Measurements from ENCODE around the gene NDUFB8.

DNA sequence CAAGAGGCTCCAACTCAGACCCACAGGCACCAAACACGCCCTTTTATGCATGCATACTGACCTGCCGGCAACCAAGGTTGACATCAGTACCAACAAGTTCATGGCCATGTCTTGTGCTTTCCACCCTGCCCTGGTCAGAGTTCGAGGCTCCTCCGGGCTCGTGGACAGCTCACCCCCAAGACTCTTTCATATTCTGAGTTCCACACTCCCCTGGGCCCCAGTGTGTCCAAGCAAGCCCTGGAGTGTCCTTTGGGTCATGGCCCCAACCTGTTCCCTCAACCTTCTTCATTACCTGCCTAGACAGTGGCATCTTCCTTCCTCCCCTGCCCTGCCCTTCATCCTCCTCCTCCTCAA, 46.6 kb upstream of the NDUFB8 start:
- TF ChIP-seq, protein P1, sequence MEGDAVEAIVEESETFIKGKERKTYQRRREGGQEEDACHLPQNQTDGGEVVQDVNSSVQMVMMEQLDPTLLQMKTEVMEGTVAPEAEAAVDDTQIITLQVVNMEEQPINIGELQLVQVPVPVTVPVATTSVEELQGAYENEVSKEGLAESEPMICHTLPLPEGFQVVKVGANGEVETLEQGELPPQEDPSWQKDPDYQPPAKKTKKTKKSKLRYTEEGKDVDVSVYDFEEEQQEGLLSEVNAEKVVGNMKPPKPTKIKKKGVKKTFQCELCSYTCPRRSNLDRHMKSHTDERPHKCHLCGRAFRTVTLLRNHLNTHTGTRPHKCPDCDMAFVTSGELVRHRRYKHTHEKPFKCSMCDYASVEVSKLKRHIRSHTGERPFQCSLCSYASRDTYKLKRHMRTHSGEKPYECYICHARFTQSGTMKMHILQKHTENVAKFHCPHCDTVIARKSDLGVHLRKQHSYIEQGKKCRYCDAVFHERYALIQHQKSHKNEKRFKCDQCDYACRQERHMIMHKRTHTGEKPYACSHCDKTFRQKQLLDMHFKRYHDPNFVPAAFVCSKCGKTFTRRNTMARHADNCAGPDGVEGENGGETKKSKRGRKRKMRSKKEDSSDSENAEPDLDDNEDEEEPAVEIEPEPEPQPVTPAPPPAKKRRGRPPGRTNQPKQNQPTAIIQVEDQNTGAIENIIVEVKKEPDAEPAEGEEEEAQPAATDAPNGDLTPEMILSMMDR (IDR thresholded peaks at IDR 0.05; ENCODE audit: insufficient read depth, low read length), result no peak
- TF ChIP-seq POLR2AphosphoS5 (IDR thresholded peaks at IDR 0.05; ENCODE audit: low read depth) (no peak), SPI1 (IDR thresholded peaks at IDR 0.05; ENCODE audit: borderline replicate concordance, low read depth) (no peak), GABPA (IDR thresholded peaks at IDR 0.05; ENCODE audit: low read depth) (no peak)

Measured in HL-60 (cell line).